GM19043 (cell line): Measurements from ENCODE around the gene BRAT1.
"Not testable (repeated sequence)": the region's sequence is repeated elsewhere in the genome, so short reads cannot be mapped to it uniquely, and the experiment has no call there.

ENCODE experiments used
- ATAC-seq: cut with Tn5 transposase; IDR thresholded peaks from one replicate; pipeline ENCODE4 v1.9.1; 2021; ENCODE audit warnings: low read depth; ENCODE audit not compliant: unreplicated experiment

The BRAT1 gene

GRCh38 chr7:2555121-2556052 is at the start of gene BRAT1:
Gene BRAT1 (minus strand): TSS chr7:2555524. CDS start chr7:2554431, 1,093 bp downstream.
- peak; percentile 65 for ATAC-seq

- ATAC-seq = no peak
These were observed 49.4 kb upstream of the BRAT1 start for GRCh38 chr7:2604608-2605174.

DNA sequence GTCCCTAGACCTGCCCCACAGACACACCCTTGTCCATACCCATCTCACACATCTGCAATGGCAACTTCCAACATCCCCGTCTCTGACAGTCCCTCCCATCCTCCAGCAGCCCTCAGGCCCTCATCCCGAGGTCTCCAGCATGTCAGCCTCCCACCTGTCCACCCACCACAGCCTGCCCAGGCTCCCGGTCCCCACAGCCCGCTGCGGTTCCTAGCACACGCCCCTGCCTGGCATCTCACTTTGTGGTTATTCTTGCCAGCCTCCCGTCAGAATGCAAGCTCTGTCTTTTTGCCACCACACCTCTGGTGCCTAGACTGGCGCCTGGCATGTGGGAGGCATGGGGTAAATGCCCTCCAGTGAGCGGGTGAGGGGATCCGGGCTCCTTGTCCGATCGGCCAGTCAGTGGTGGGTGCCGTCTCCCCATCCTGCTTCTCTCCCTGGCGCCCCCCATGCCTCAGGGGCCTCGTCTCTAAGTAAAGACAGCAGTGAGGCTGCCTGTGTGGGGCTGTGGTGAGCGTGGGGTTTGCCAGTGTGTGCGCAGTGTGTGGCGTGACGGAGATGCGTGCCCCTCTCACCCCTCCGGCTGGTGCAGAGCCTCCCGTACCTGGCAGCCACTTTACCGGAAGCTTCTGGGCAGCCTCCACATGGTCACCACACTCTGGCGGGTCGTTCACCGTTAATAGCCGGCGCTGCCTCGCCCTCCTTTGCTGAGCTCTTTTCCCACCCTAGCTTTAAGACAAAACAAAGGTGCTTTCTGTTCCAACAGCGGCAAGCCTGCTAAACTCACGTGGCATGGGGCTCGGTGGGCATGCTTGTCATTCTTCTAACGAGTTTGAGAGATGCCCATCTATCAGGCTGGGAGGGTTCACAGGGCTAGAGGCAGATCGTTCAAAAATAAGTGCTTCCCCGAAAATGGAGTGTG is 48.0 kb upstream of the BRAT1 start:
- no peak for ATAC-seq

GRCh38 chr7:2602406-2603043 is 47.2 kb upstream of the BRAT1 start:
- ATAC-seq = no peak

GRCh38 chr7:2601907-2602306 is 46.6 kb upstream of the BRAT1 start:
- no peak for ATAC-seq

DNA sequence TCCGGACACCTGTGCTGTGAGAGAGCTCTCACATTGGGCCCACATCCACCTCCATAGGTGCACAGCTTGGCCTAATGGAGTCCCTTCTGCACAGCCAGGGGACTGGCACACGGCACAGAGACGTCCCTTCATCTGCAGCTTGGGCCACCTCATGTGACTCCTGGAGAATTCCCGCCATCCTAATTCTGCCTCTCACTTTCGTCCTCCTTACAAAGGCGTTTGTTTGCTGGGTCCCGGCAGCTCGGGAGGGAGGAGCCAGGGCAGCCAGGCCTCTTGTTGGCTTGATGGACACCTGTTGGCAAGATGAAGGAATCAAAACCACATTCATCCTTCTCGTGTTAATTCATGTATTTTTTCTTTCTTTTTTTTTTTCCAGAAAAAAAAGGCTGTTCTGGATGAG is 45.7 kb upstream of the BRAT1 start:
- ATAC-seq = no peak

DNA sequence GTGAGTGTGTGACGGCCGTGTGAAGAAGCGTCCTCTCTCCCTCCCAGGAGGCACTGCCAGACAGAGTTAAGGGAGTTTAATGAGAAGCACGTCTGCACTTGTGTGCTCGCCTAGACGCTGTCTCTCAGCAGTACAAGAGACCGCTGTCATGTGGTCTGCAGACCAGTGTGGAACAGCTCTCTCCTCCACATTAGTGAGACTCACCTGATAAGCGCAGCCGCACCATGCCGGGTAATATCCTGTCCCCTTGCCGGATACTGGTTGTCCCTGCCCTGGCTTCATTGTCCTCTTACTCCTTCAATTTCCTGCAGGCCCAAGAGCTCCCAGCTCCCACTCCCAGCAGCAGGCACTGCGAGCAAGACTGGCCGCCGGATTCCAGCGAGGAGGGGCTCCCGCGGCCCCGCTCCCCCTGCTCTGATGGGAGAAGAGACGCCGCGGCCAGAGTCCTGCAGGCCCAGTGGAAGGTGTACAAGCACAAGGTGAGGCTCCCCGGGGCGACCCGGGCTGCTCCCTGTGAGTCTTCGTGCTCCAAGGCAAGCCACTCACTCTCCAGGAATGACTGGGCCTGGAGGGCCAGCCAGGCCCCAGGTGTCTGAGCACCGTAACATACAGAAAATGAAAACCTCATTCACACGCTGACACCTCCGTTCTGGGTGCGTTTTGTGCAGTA is 43.0 kb upstream of the BRAT1 start:
- no peak for ATAC-seq

GRCh38 chr7:2597273-2597640 is 41.9 kb upstream of the BRAT1 start:
- ATAC-seq = no peak

GRCh38 chr7:2596464-2597272 is 41.3 kb upstream of the BRAT1 start:
- no peak for ATAC-seq

DNA sequence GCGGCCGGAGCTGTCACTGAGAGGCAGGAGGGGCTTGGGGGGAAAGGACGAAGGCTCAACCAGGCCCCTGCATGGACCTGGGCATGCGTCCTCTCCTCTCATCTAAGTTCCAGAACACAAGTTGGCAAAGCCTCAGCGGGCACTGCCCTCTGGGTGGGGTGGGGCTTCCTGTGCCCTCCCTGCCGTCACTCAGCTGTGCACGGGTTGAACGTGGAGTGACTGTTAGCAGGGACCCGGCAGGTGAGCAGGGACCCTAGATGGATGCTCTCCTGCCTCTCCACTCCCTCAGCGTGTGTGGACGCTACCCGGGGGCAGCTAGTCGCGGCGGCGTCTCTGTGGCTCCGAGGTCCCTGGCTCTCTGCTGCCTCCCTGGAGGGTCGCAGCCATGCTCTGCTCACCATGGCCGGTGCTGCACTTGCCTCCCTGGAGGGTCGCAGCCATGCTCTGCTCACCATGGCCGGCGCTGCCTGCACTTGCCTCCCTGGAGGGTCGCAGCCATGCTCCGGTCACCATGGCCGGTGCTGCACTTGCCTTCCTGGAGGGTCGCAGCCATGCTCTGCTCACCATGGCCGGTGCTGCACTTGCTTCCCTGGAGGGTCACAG is 40.0 kb upstream of the BRAT1 start:
- ATAC-seq = no peak

- ATAC-seq = no peak
These were observed 39.3 kb upstream of the BRAT1 start for GRCh38 chr7:2594599-2594998.

DNA sequence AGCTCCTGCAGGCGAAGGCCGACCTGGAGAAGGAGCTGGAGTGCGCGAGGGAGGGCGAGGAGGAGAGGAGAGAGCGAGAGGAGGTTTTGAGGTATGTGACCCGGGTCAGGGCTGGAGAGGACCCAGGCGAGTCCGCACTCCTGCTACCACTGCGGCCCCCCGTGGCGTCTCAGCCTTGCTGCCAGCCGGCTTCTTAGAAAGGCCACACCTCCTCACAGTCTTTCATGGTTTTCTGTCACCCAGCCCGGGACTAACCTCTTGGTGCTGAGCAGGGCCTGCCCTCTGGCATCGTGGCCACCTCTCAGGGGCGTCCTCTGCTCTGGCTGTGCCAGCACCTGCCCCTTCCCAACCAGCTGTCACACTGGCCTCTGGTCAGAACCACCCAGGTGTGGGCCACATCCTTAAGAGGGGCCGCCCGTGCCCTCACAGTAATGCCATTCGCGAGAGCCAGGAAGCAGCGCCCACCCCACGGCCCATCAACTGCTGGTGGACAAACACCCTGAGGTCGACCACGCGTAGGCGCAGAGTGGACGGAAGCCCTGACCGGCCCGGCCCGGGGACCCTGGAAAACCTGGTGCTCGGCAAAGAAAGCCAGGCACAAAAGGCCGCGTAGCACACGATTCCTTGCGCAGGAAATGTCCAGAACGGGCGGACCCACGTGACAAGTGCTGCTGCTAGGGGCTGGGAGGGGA is 37.9 kb upstream of the BRAT1 start:
- ATAC-seq = no peak

GRCh38 chr7:2592375-2592865 is 37.1 kb upstream of the BRAT1 start:
- no peak for ATAC-seq

DNA sequence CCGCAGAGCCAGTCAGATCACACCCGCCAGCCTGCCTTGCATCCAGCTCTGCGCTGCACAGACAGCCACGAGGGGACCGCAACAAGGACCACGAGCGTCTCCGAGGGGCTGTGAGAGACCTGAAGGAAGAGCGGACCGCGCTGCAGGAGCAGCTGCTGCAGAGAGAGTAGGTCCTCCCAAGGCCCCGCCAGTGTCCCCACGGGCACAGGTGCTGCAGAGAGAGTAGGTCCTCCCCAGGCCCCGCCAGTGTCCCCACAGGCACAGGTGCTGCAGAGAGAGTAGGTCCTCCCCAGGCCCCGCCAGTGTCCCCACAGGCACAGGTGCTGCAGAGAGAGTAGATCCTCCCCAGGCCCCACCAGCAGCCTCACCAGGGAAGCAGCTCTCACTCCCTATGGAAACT is 34.6 kb upstream of the BRAT1 start:
- not testable (repeated sequence) for ATAC-seq

- ATAC-seq = no peak
These were observed 34.0 kb upstream of the BRAT1 start for GRCh38 chr7:2589341-2589740.

GRCh38 chr7:2587778-2588177 is 32.5 kb upstream of the BRAT1 start:
- no peak for ATAC-seq

- ATAC-seq = no peak
These were observed 31.8 kb upstream of the BRAT1 start for GRCh38 chr7:2587134-2587533.
